ENCODE results near the gene SLC17A4.
"Not testable (repeated sequence)": the region's sequence is repeated elsewhere in the genome, so short reads cannot be mapped to it uniquely, and the experiment has no call there.

SLC17A4 gene

DNA sequence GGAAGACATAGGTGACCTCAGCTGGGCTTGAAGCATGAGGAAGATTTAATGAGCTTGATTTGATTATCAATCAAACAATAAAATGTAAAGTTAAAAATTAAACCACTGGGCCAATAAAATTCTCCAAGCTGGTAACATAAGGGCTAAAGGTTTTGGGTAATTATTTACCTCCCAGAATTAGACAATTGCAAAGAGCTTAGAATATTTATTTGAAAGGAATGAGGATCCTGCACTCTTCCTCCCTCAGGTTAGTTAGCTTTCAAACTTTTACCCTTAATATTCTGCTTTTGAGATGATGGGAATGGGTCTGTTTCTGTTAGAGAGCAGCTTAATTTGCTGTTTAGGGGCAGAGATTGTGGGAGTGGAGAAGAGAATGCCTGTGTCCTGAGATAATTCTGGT, at the start of gene SLC17A4:
SLC17A4 (plus strand) TSS at position 208 of the 400 bp plus-strand sequence. CDS start 7,221 bp downstream, outside the sequence.
- DNase-seq (ENCODE audit: low read depth in 2 of 2), result no peak

DNA sequence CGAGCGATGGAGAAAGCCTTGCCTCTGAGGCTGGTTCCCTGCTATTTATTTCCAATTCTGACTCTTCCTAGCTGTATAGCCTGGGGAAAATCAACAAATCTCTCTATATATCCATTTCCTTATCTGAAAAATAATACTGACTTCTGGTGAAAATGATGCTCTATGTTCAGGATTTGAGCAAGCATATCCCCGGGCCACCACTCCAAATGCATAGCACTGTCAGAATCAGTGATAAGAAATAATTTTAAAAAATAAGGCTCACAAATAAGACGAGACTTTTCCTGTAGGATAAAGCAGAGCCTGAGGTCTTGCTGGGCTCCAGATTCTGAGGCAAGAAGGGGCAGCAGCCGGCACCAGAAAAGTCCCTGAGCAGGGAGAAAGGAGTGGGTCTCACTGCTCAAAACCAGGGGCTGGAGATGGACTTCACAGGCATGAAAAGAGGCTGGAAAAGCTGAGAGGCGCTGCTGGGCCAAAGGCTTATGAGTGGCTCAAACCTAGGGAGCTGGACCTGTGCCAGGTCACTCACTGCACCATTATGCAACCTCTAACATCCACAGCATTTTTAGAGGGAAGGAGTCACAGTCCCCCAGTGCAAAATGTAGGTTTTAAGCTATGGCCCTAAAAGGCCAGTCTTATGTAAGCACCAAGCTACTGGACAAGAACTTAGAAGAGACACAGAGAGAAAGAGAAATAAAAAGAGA, 48.1 kb upstream of the SLC17A4 start:
- DNase-seq (ENCODE audit: low read depth in 2 of 2), result no peak

- DNase-seq (ENCODE audit: low read depth in 2 of 2), result no peak
These were observed 44.8 kb upstream of the SLC17A4 start for GRCh38 chr6:25709761-25710160.

DNA sequence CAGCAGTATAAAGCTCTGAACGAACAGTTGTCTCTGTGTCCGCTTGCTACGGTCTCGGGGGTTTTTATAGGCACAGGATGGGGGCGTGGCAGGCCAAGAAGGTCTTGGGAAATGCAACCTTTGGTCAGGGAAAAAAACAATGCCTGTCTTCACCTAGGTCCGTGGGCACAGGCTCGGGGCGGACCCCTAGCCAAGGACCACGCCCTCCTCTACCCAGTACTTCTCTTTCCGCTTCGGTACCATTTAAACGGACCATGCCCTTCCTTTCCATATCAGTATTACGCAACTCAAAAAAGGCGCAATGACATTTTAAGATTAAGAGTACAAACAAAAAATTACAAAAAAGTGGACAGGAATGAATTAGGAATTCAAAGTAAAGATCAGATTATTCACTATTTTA, 44.3 kb upstream of the SLC17A4 start:
- DNase-seq (ENCODE audit: low read depth in 2 of 2), result no peak

- DNase-seq (ENCODE audit: low read depth in 2 of 2), result no peak
These were observed 40.7 kb upstream of the SLC17A4 start for GRCh38 chr6:25713824-25714223.

GRCh38 chr6:25714765-25715164, 39.8 kb upstream of the SLC17A4 start:
- no peak for DNase-seq (ENCODE audit: low read depth in 2 of 2)

DNA sequence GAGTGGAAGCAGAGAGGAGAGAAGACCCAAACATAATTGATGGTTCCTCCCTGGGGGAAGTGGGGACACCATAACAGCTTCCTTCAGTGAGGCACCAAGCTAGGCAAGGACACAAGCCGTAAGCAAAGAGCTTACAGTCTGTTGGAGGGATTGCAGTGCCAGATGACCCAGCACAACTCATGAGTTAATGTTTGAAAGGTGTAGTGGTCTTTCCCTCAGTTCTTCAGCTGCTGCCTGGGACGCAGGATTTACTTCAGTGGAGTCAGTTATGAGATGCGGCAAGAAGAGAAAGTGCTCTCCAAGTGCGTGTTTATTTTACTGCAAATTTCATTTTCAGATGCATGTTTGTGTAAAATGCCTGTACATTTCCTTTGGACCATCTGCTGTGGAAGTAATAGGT, 38.7 kb upstream of the SLC17A4 start:
- no peak for DNase-seq (ENCODE audit: low read depth in 2 of 2)

GRCh38 chr6:25717866-25718740, 36.4 kb upstream of the SLC17A4 start:
- DNase-seq (ENCODE audit: low read depth in 2 of 2), result no peak

DNA sequence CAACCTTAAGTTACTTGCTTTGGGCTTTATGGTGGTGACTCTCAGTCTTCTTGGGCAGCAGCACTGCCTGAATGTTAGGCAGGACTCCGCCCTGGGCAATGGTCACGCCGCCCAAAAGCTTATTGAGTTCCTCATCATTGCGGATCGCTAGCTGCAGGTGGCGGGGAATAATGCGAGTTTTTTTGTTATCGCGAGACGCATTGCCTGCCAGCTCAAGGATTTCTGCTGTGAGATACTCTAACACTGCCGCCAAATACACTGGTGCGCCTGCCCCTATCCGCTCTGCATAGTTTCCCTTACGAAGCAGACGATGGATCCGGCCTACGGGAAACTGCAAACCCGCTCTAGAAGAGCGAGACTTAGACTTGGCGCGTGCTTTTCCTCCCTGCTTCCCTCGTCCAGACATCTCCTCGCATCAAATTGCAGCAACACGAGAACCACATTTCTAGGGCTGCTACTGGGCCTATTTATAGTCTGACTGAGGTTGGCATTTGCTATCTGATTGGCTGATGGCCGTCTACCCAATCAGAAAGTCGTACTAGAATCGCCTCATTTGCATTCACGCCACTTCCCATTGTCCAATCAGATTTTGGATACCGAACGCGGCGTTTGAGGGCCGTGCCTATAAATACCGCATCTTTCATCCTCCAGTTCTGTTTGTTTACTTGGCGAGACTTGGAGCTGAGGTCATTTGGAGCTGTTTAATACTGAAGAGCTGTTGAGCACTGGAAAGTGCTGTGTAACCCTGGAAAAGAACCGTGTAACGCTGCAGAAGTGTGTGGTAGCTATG, 28.2 kb upstream of the SLC17A4 start:
- DNase-seq (ENCODE audit: low read depth in 2 of 2), result no peak

DNA sequence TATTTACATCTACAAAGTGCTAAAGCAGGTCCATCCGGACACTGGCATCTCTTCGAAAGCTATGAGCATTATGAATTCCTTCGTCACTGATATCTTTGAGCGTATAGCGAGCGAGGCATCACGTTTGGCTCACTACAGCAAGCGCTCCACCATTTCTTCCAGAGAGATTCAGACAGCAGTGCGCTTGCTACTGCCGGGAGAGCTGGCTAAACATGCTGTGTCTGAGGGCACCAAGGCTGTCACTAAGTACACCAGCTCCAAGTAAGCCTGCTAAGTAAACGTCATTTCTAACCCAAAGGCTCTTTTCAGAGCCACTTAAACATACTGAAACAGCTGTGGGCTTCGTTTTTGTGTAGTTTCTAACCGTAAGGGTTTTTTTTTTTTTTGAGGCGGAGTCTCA, 27.5 kb upstream of the SLC17A4 start:
- DNase-seq (ENCODE audit: low read depth in 2 of 2), result no peak

GRCh38 chr6:25730907-25731306, 23.6 kb upstream of the SLC17A4 start:
- DNase-seq (ENCODE audit: low read depth in 2 of 2), result no peak

DNA sequence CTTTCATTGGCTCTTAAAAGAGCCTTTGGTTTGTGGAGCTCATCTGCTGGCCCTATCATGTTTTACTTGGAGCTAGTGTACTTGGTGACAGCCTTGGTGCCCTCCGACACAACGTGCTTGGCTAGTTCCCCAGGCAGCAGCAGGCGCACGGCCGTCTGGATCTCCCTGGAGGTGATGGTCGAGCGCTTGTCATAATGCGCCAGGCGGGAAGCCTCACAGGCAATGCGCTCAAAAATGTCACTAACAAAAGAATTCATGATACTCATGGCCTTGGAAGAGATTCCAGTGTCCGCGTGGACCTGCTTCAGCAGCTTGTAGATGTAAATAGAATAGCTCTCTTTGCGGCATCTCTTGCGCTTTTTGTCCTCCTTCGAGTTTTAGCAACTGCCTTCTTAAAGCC, 22.8 kb upstream of the SLC17A4 start:
- no peak for DNase-seq (ENCODE audit: low read depth in 2 of 2)

DNA sequence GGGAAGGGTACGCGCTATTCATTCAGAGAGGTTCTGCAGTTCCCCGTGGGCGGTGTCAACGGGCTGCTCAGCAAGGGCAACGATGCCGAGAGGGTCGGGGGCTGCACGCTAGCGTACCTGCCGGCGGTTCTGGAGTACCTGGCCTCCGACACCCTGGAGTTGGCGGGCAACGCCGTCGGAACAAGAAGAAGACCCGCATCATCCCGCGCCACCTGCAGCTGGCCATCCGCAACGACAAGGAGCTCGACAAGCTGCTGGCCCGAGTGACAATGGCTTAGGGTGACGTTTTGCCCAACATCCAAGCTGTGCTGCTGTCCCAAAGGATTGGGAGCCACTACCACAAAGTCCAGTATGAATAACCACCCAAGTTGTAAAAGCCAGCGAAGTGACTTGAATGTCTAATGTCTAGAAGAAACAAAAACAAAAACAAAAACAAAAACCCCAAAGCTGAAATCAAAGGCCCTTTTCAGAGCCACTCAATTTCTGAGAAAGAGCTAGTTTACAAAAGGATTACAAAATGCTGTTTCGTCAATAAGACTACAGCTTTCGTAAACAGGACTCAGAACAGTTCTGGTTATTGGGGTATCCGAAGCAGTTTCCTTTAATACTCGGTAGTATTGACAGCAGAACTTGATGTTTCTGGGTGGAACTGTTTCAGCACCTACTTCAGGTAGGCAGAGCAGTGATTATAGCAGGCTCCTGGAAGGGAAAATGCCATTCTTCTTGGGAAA, 21.9 kb upstream of the SLC17A4 start:
- DNase-seq (ENCODE audit: low read depth in 2 of 2), result no peak

GRCh38 chr6:25735261-25735660, 19.3 kb upstream of the SLC17A4 start:
- DNase-seq (ENCODE audit: low read depth in 2 of 2), result no peak

DNA sequence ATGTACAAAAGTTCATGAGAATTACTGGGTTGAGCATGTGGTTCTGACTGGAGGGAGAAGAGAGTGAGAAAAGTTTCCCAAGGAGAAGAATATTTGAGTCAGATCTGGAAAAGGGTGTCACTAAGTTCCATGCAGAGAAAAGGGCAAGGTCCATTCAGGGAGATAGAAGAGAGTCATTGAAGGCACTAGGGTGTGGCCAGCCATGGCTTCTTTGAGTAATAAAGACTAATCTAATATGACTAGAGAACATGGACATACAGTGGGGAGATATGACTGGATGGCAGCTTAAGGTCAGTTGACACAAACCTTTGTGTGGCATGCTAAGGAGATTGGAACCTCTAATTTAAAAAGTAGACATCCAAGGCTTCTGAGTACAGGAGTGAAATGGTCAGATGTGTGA, 10.7 kb upstream of the SLC17A4 start:
- DNase-seq (ENCODE audit: low read depth in 2 of 2), result no peak

DNA sequence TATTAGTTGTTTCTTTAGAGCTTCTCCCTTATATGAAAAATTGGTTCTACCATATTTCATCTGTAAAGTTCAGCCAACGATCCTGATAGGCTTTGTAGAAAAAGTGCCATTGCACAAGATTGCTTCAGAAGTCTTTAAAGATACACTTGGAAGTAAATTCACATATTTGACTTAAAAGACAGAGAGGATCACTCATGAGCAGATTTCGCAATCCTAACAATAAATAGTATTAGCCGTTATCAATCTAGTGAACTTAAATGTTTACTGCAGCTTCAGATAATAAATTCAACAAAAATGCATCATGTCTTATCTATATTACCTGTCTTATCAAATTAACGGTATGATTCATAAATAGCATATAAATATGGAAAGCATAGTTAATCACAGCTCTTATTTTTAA, 8.7 kb upstream of the SLC17A4 start:
- no peak for DNase-seq (ENCODE audit: low read depth in 2 of 2)

DNA sequence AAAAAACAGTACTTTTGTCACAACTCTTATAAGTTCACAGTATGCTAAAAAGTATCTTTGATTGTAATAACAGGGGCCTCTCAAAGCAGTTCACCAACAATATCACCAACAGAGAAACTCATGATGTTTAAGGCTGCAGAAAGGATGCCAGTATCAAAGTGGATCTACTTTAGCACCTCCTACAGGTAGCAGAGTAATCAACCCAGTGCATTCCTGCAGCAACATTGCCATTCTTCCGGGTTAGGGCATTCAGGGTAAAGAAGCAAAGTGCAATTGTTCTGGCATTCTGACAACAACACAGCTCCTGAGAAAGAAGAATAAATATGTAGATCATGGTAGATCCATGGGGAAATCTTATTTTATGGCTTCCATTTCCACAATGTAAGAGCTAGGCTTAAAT, 7.6 kb upstream of the SLC17A4 start:
- no peak for DNase-seq (ENCODE audit: low read depth in 2 of 2)

DNA sequence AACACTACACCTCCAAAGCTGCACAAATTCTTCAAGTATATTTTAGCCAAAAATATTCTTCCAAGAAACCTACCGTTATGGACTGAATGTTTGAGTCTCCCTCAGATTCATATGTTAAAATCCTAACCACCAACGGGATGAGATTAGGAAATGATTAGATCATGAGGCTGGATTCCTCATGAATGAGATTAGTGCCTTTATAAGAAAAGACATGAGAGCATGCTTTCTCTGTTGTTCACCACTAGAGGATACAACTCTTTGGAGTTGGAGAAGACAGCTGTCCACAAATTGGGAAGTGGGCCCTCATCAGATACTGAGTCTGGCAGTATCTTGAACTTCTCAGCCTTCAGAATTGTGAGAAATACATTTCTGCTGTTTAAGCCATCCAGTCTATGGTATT, 7.1 kb upstream of the SLC17A4 start:
- DNase-seq (ENCODE audit: low read depth in 2 of 2), result no peak

- DNase-seq (ENCODE audit: low read depth in 2 of 2), result no peak
These were observed 6.5 kb upstream of the SLC17A4 start for GRCh38 chr6:25748049-25748448.

- DNase-seq (ENCODE audit: low read depth in 2 of 2), result not testable (repeated sequence)
These were observed 5.7 kb upstream of the SLC17A4 start for GRCh38 chr6:25748601-25749517.

DNA sequence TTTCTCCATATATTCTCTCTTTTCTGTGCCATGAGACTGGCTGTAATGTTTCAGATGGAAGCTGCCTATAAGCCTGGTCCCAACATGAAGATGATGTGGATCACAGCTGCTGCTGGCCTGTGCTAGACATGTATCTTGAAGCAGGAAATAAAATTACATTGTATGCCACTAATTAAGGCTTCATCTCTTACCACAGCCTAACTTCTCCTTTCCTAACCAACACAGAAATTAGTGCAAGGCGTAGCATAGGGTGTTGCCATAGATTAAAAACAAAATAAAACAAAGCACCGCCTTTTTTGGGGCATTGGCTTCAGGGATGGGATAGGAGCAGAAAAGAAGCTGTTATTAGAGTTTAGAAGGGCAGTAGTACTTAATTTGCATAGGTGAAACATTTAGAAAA, 4.7 kb upstream of the SLC17A4 start:
- no peak for DNase-seq (ENCODE audit: low read depth in 2 of 2)
